GM12878 (cell line): ENCODE data around the gene MGARP. TPM values are rescaled to one million over a fixed set of nuclear protein-coding genes. Genes with fewer than 3 reads are reported as not detected.

ENCODE experiments used
- ATAC-seq: fragments of 200-7000 bp; cut with Tn5 transposase; 3 replicates; pipeline ENCODE4 v1.9.1; 2020; ENCODE audit warnings: mild to moderate bottlenecking, moderate library complexity
- BruUV-seq: library from RNA; stranded (reverse); fragments of 400-500 nt; replicated peaks from 2 replicates; lab custom pipeline; 2021; lab: Mats Ljungman, UMichigan
- CTCF ChIA-PET: fragments of 300-600 bp; sonication (Branson Sonifier 250); formaldehyde crosslinking; extraction: SDS; loops from one replicate; lab custom pipeline; 2021; ENCODE audit warnings: inconsistent platforms; lab: Yijun Ruan, JAX
- POLR2A ChIA-PET: fragments of 350-600 bp; formaldehyde crosslinking; extraction: SDS; loops from one replicate; lab custom pipeline; 2021; ENCODE audit warnings: inconsistent platforms; lab: Charles Lee
- RAD21 ChIA-PET: fragments of 300-600 bp; sonication (Branson Sonifier 250); formaldehyde crosslinking; loops from one replicate; lab custom pipeline; 2023; ENCODE audit warnings: antibody characterized with exemption; ENCODE audit not compliant: unreplicated experiment; lab: Charles Lee
- SMC1A ChIA-PET: fragments of 300-600 bp; sonication (Branson Sonifier 250); formaldehyde crosslinking; loops from one replicate; lab custom pipeline; 2023; ENCODE audit not compliant: unreplicated experiment, uncharacterized antibody; lab: Charles Lee
- DNase-seq: peaks from one replicate; pipeline ENCODE4 v3.0.0-alpha.2; 2011; ENCODE audit warnings: low read depth, low spot score
- FAIRE-seq: peaks from 3 replicates; lab custom pipeline; 2011; peaks lifted over from hg19 to GRCh38; lab: Jason Lieb, UNC
- H2AFZ ChIP-seq: 2 replicates; pipeline ENCODE4 v1.6.0; 2011; ENCODE audit warnings: low read depth, low read length, control low read depth; ENCODE audit not compliant: control insufficient read depth
- H3K27ac ChIP-seq: 2 replicates; pipeline ENCODE4 v1.5.1; 2011; ENCODE audit warnings: control low read depth; ENCODE audit not compliant: control insufficient read depth, insufficient read depth
- H3K27me3 ChIP-seq, 2 experiments: replicated peaks in 1 of 2; 2 replicates each; pipeline versions ENCODE4 v1.6.0 to v1.6.1; 2011; ENCODE audit warnings: low read length in 1 of 2; ENCODE audit not compliant: control insufficient read depth in 2 of 2, insufficient read depth in 2 of 2
- H3K36me3 ChIP-seq, 2 experiments: 2 replicates each; pipeline ENCODE4 v1.5.1; 2011; ENCODE audit warnings: low read length in 1 of 2; ENCODE audit not compliant: control insufficient read depth in 2 of 2, insufficient read depth in 2 of 2
- H3K4me1 ChIP-seq: 2 replicates; pipeline ENCODE4 v1.6.1; 2011; ENCODE audit warnings: mild to moderate bottlenecking, low read length, moderate library complexity, mixed read lengths; ENCODE audit not compliant: control insufficient read depth, insufficient read depth
- H3K4me2 ChIP-seq: 2 replicates; pipeline ENCODE4 v1.6.0; 2011; ENCODE audit warnings: control low read depth; ENCODE audit not compliant: control insufficient read depth, insufficient read depth
- H3K4me3 ChIP-seq: fragments of 200-600 bp; sonication (generic); 2 replicates; pipeline ENCODE4 v1.5.1; 2016
- H3K79me2 ChIP-seq: 2 replicates; pipeline ENCODE4 v1.6.0; 2011; ENCODE audit warnings: low read length; ENCODE audit not compliant: control insufficient read depth, insufficient read depth
- H3K9ac ChIP-seq: 2 replicates; pipeline ENCODE4 v1.8.0; 2011; ENCODE audit warnings: low read length, control low read depth, mixed read lengths; ENCODE audit not compliant: control insufficient read depth, insufficient read depth
- H3K9me3 ChIP-seq: replicated peaks from 3 replicates; pipeline ENCODE4 v1.5.1; 2011; ENCODE audit warnings: mild to moderate bottlenecking, low read length; ENCODE audit not compliant: control insufficient read depth, insufficient read depth
- H4K20me1 ChIP-seq: 2 replicates; pipeline ENCODE4 v1.6.0; 2011; ENCODE audit not compliant: control insufficient read depth, insufficient read depth
- MLLT1 ChIP-seq: fragments of 450-650 bp; IDR thresholded peaks from 2 replicates; pipeline ENCODE4 v1.6.1; 2016; ENCODE audit warnings: mild to moderate bottlenecking
- NBN ChIP-seq: fragments of 450-650 bp; IDR thresholded peaks from 2 replicates; pipeline ENCODE4 v1.6.1; 2016
- WGBS: methylation state at CpG from one replicate; pipeline ENCODE4 v1.1.6; 2016; ENCODE audit warnings: low lambda C conversion rate; ENCODE audit not compliant: insufficient replicate concordance, insufficient coverage; ENCODE audit errors: missing lambda C conversion rate; 5-methylcytosine and 5-hydroxymethylcytosine counted together
- in situ Hi-C: fragments of 300-500 bp; cut with MboI; formaldehyde crosslinking; loops from 9 replicates; pipeline ENCODE4 v1.14.3; 2018; ENCODE audit warnings: mixed read lengths
- intact Hi-C: fragments of 100-400 bp; cut with micrococcal nuclease; formaldehyde crosslinking; loops from one replicate; pipeline ENCODE4 v1.14.2; 2022; ENCODE audit not compliant: unreplicated experiment
- polyA plus RNA-seq, 11 experiments: library from polyadenylated mRNA; depleted of rRNA in 4 of 11; unstranded in 6 of 11; stranded (reverse) in 5 of 11; fragments of >200 nt; fragmentation: Nextera tagmentation in 4 of 11; fragmentation: Illumina TruSeq in 1 of 11; extraction: Ambion mirVana in 4 of 11; extraction: Trizol in 1 of 11; gene quantifications; 1 replicate in 1 of 11; 2 replicates in 10 of 11; pipeline versions ENCODE4 v1.2.1 to v1.2.3, GENCODE V29; 2011 to 2016; ENCODE audit warnings: inconsistent platforms in 2 of 11, missing spikeins in 2 of 11, low read depth in 1 of 11
- total RNA-seq, 4 experiments: library from RNA; depleted of rRNA in 3 of 4; stranded (reverse); fragments of >200 nt in 3 of 4; fragmentation: Illumina TruSeq in 1 of 4; extraction: Trizol in 1 of 4; gene quantifications; 2 replicates each; pipeline versions ENCODE4 v1.2.1 to v1.2.3, GENCODE V29; 2013 to 2021

The MGARP gene
- total and polyA plus RNA-seq, 10 of the 15 experiments (the other 5 are each of a cell fraction or from before 2014, with no cell fraction given), result 0.04 to 0.23 (median 0.08) TPM; not detected in 7

- RAD21 ChIA-PET, result interaction anchor here (0.6 to 4.2 kb wide), 33 partner anchors 12 to 265 kb away, joined by 3 to 32 read pairs (median 4); partner anchors contain the start of gene ELF2
- H3K4me3 ChIP-seq, result peak overlapping the region; percentile 93
- intact Hi-C loops, result loop anchor here (1.0 to 2.0 kb wide), 5 partner anchors 29 to 265 kb away; no protein-coding TSS in a partner anchor
- CTCF ChIA-PET, result interaction anchor here (0.6 to 4.1 kb wide), 54 partner anchors 9 to 281 kb away, joined by 3 to 53 read pairs (median 5); partner anchors contain the start of genes MGARP and NOCT
- ATAC-seq (no peak), DNase-seq (no peak), FAIRE-seq (no peak)
- peaks cover 0 to 4% of the 10 kb centered on the region in 2 experiments; a peak in 1 of 4 replicates for H3K36me3 ChIP-seq
- no TSS peak for BruUV-seq
- peak overlapping the region; percentile 97 for H2AFZ ChIP-seq
- 10% methylated on average over 6 of the region's 6 CpGs for WGBS
- H3K4me2 ChIP-seq, result peak overlapping the region; percentile 68
- POLR2A ChIA-PET, result interaction anchor here (0.5 to 3.1 kb wide), 15 partner anchors 10 to 277 kb away, joined by 3 to 11 read pairs (median 5); partner anchors contain the start of gene ELF2
- H3K27me3 ChIP-seq, result no peaks in the 10 kb centered on the region
- H3K27ac ChIP-seq, result peak overlapping the region; percentile 94; the same call in 1 of the 2 replicates
- no peaks in the 10 kb centered on the region for H4K20me1 ChIP-seq
- in situ Hi-C loops, result loop anchor here (5.0 kb wide), 2 partner anchors 109 to 264 kb away; no protein-coding TSS in a partner anchor
- 0 out of 2 replicates have a peak, but pooled peaks have one; percentile 10 for TF ChIP-seq NBN
- TF ChIP-seq MLLT1, result no peak
- no peak overlapping the region for H3K9ac ChIP-seq
- peaks cover 16% of the 10 kb centered on the region; the same call in 1 of the 2 replicates for H3K4me1 ChIP-seq
- no peaks in the 10 kb centered on the region for H3K9me3 ChIP-seq
- SMC1A ChIA-PET, result interaction anchor here (0.7 to 3.9 kb wide), 42 partner anchors 9 to 278 kb away, joined by 3 to 28 read pairs (median 5); partner anchors contain the start of gene ELF2
- peaks cover 16% of the 10 kb centered on the region for H3K79me2 ChIP-seq
Observed at GRCh38 chr4:139295942-139296299, 15.9 kb upstream of the MGARP start.
